K562 (cell line): ENCODE data around the gene POM121L12. TPM values are rescaled to one million over a fixed set of nuclear protein-coding genes. Genes with fewer than 3 reads are reported as not detected.

Experiments
- ATAC-seq: fragments of 200-7000 bp; cut with Tn5 transposase; 3 replicates; pipeline ENCODE4 v1.9.1; 2020; ENCODE audit warnings: moderate library complexity
- BruUV-seq: library from RNA; stranded (reverse); fragments of 400-500 nt; replicated peaks from 2 replicates; lab custom pipeline; 2021; lab: Mats Ljungman, UMichigan
- CTCF ChIA-PET: fragments of 300-600 bp; formaldehyde crosslinking; extraction: SDS; loops from one replicate; lab custom pipeline; 2021; ENCODE audit warnings: low intra/inter-chr PET ratio; lab: Yijun Ruan, JAX
- POLR2A ChIA-PET: fragments of 300-600, 350-650 bp; sonication (Branson Sonifier 250); formaldehyde crosslinking; extraction: SDS; loops from one replicate; lab custom pipeline; 2021; ENCODE audit warnings: antibody characterized with exemption, inconsistent platforms; lab: Yijun Ruan, JAX
- DNase-seq, 4 experiments: peaks; one replicate each; pipeline versions ENCODE4 v3.0.0 to v3.0.0-alpha.2; 2011 to 2018; ENCODE audit warnings: low spot score in 3 of 4, mixed read lengths in 3 of 4; ENCODE audit errors: extremely low read depth in 1 of 4
- FAIRE-seq: peaks from 2 replicates; lab custom pipeline; 2011; peaks lifted over from hg19 to GRCh38; lab: Jason Lieb, UNC
- H2AFZ ChIP-seq: 2 replicates; pipeline ENCODE4 v1.6.0; 2011; ENCODE audit warnings: low read depth, low read length, control low read depth, inconsistent platforms
- H3K27ac ChIP-seq: fragments of 200-600 bp; 3 replicates; pipeline ENCODE4 v1.8.0; 2011; ENCODE audit warnings: low read depth, mild to moderate bottlenecking, control low read depth, inconsistent platforms, low read length, moderate library complexity, mixed read lengths; ENCODE audit errors: extremely low read depth
- H3K27me3 ChIP-seq, 2 experiments: fragments of 300-600 bp in 1 of 2; 2 replicates in 1 of 2; 3 replicates in 1 of 2; pipeline versions ENCODE4 v1.6.0 to v1.8.0; 2011; ENCODE audit warnings: inconsistent platforms in 2 of 2, low read length in 2 of 2, mild to moderate bottlenecking in 1 of 2, mixed read lengths in 1 of 2, moderate library complexity in 1 of 2; ENCODE audit not compliant: control insufficient read depth in 2 of 2, insufficient read depth in 2 of 2
- H3K36me3 ChIP-seq: fragments of 300-600 bp; 3 replicates; pipeline ENCODE4 v1.8.0; 2011; ENCODE audit warnings: mild to moderate bottlenecking, low read length, inconsistent platforms; ENCODE audit not compliant: control insufficient read depth, insufficient read depth
- H3K4me1 ChIP-seq, 2 experiments: fragments of 200-600 bp in 1 of 2; replicated peaks in 1 of 2; 2 replicates in 1 of 2; 3 replicates in 1 of 2; pipeline versions ENCODE4 v1.5.1 to v1.8.0; 2011; ENCODE audit warnings: inconsistent platforms in 2 of 2, low read length in 2 of 2, mild to moderate bottlenecking in 1 of 2, mixed read lengths in 1 of 2, moderate library complexity in 1 of 2; ENCODE audit not compliant: control insufficient read depth in 2 of 2, insufficient read depth in 2 of 2
- H3K4me2 ChIP-seq: 2 replicates; pipeline ENCODE4 v1.6.1; 2011; ENCODE audit warnings: low read length, control low read depth, inconsistent platforms, mixed read lengths; ENCODE audit not compliant: insufficient read depth
- H3K4me3 ChIP-seq: fragments of 200-600 bp; sonication (generic), shearing (Covaris generic); 2 replicates; pipeline ENCODE4 v1.5.1; 2016; ENCODE audit warnings: control low read depth, inconsistent platforms
- H3K79me2 ChIP-seq: fragments of 200-600 bp; 3 replicates; pipeline ENCODE4 v1.8.0; 2011; ENCODE audit warnings: low read length, inconsistent platforms; ENCODE audit not compliant: control insufficient read depth, insufficient read depth
- H3K9ac ChIP-seq, 2 experiments: 2 replicates each; pipeline versions ENCODE4 v1.6.0 to v1.6.1; 2011; ENCODE audit warnings: low read depth in 2 of 2, low read length in 2 of 2, control low read depth in 1 of 2, inconsistent platforms in 1 of 2, mild to moderate bottlenecking in 1 of 2, mixed read lengths in 1 of 2; ENCODE audit not compliant: insufficient read depth in 1 of 2
- H3K9me1 ChIP-seq: one replicate; pipeline ENCODE4 v1.6.0; 2011; ENCODE audit warnings: inconsistent platforms, mild to moderate bottlenecking, low read length, moderate library complexity; ENCODE audit not compliant: control insufficient read depth, insufficient read depth
- H3K9me3 ChIP-seq: replicated peaks from 2 replicates; pipeline ENCODE4 v1.5.1; 2011; ENCODE audit warnings: low read depth, low read length, inconsistent platforms; ENCODE audit not compliant: control insufficient read depth, insufficient read depth
- H4K20me1 ChIP-seq: replicated peaks from 2 replicates; pipeline ENCODE4 v1.6.1; 2011; ENCODE audit warnings: low read length, inconsistent platforms, mixed read lengths; ENCODE audit not compliant: control insufficient read depth, insufficient read depth
- ATF1 ChIP-seq, 2 experiments: fragments of 450-650 bp in 1 of 2; IDR thresholded peaks; 2 replicates each; pipeline ENCODE4 v1.6.1; 2016; ENCODE audit warnings: missing compliant biosample characterization in 1 of 2, missing genetic modification characterization in 1 of 2
- DMBX1 ChIP-seq: fragments of 250-450 bp; sonication (Bioruptor Pico); IDR thresholded peaks from 2 replicates; pipeline ENCODE4 v1.8.0; 2022; ENCODE audit warnings: inconsistent platforms, mild to moderate bottlenecking, moderate library complexity, borderline replicate concordance
- HEY1 ChIP-seq: fragments of 250-450 bp; sonication (Bioruptor Pico); IDR thresholded peaks from 2 replicates; pipeline ENCODE4 v1.5.0; 2020; ENCODE audit warnings: mild to moderate bottlenecking, moderate library complexity, borderline replicate concordance
- JUND ChIP-seq, 2 experiments: IDR thresholded peaks; 2 replicates in 1 of 2; 3 replicates in 1 of 2; pipeline ENCODE4 v1.6.1; 2011; ENCODE audit warnings: borderline replicate concordance in 2 of 2, low read depth in 2 of 2, low read length in 2 of 2, improper control_type of control experiment in 1 of 2, missing biosample characterization in 1 of 2, missing genetic modification characterization in 1 of 2, missing genetic modification reagents in 1 of 2
- LEF1 ChIP-seq: fragments of 450-650 bp; IDR thresholded peaks from 2 replicates; pipeline ENCODE4 v1.6.1; 2016; ENCODE audit warnings: mild to moderate bottlenecking
- MEIS2 ChIP-seq: fragments of 450-650 bp; IDR thresholded peaks from 2 replicates; pipeline ENCODE4 v1.6.1; 2014; ENCODE audit warnings: mild to moderate bottlenecking; ENCODE audit not compliant: partially characterized antibody
- NCOA1 ChIP-seq: fragments of 450-650 bp; IDR thresholded peaks from 2 replicates; pipeline ENCODE4 v1.6.1; 2016; ENCODE audit warnings: low read depth
- POLR2AphosphoS2 ChIP-seq: IDR thresholded peaks from 2 replicates; pipeline ENCODE4 v1.6.1; 2012; ENCODE audit warnings: low read length, improper control_type of control experiment
- SREBF2 ChIP-seq: sonication (generic); formaldehyde crosslinking; IDR thresholded peaks from 2 replicates; pipeline ENCODE4 v1.4.0; 2020; ENCODE audit warnings: mild to moderate bottlenecking, missing genetic modification reagents
- TGIF2 ChIP-seq: sonication (generic); formaldehyde crosslinking; IDR thresholded peaks from 2 replicates; pipeline ENCODE4 v1.8.1; 2022; ENCODE audit warnings: mild to moderate bottlenecking, missing genetic modification reagents, moderate library complexity
- ZBTB8A ChIP-seq: fragments of 450-650 bp; IDR thresholded peaks from 2 replicates; pipeline ENCODE4 v1.6.1; 2018; ENCODE audit warnings: mild to moderate bottlenecking, moderate library complexity; ENCODE audit not compliant: partially characterized antibody
- ZNF699 ChIP-seq: fragments of 250-450 bp; sonication (Bioruptor Pico); IDR thresholded peaks from 2 replicates; pipeline ENCODE4 v1.8.0; 2021; ENCODE audit warnings: mild to moderate bottlenecking, moderate library complexity; ENCODE audit not compliant: insufficient replicate concordance
- WGBS: fragments of 100-300 bp; shearing (Covaris generic); methylation state at CpG from one replicate; pipeline ENCODE4 v1.1.6; 2016; ENCODE audit warnings: low coverage, mixed read lengths; ENCODE audit not compliant: insufficient coverage; ENCODE audit errors: missing lambda C conversion rate; 5-methylcytosine and 5-hydroxymethylcytosine counted together
- in situ Hi-C: fragments of 300-500 bp; cut with MboI; formaldehyde crosslinking; loops from 4 replicates; pipeline ENCODE4 v1.15.0; 2018; ENCODE audit warnings: inconsistent platforms, mixed read lengths
- intact Hi-C: fragments of 100-400 bp; cut with micrococcal nuclease; formaldehyde crosslinking; loops from 2 replicates; pipeline ENCODE4 v1.14.2; 2022
- polyA plus RNA-seq, 8 experiments: library from polyadenylated mRNA; depleted of rRNA in 4 of 8; stranded (reverse) in 5 of 8; unstranded in 3 of 8; fragments of >200 nt; fragmentation: Nextera tagmentation in 2 of 8; fragmentation: Illumina TruSeq in 1 of 8; extraction: Ambion mirVana in 2 of 8; extraction: Trizol in 1 of 8; gene quantifications; 2 replicates each; pipeline versions ENCODE4 v1.2.1 to v1.2.3, GENCODE V29; 2011 to 2014; ENCODE audit warnings: inconsistent platforms in 1 of 8, missing spikeins in 1 of 8
- total RNA-seq, 7 experiments: library from RNA; depleted of rRNA in 6 of 7; stranded (reverse); fragments of >200 nt in 6 of 7; fragmentation: Illumina TruSeq in 2 of 7; extraction: Trizol in 2 of 7; gene quantifications; 2 replicates each; pipeline versions ENCODE4 v1.2.1 to v1.2.3, GENCODE V29; 2011 to 2021; ENCODE audit warnings: low replicate concordance in 1 of 7
- TF ChIP-seq, protein P1 (sequence below): fragments of 250-450 bp; sonication (Bioruptor Pico); IDR thresholded peaks from 2 replicates; pipeline ENCODE4 v1.5.0; 2021
- TF ChIP-seq, protein P2 (sequence below), 2 experiments: fragments of 450-650 bp in 1 of 2; IDR thresholded peaks; 2 replicates each; pipeline ENCODE4 v1.6.1; 2011 to 2017; ENCODE audit warnings: low read depth in 2 of 2, antibody characterized with exemption in 1 of 2, borderline replicate concordance in 1 of 2, low read length in 1 of 2, mild to moderate bottlenecking in 1 of 2, mixed read lengths in 1 of 2; ENCODE audit not compliant: control insufficient read depth in 1 of 2
- TF ChIP-seq, protein P3 (sequence below): sonication (generic); formaldehyde crosslinking; IDR thresholded peaks from 2 replicates; pipeline ENCODE4 v1.8.1; 2022; ENCODE audit warnings: missing genetic modification reagents

The POM121L12 gene
- total and polyA plus RNA-seq, 9 of the 15 experiments (the other 6 are each of a cell fraction or from before 2014, with no cell fraction given) = not detected

DNA sequence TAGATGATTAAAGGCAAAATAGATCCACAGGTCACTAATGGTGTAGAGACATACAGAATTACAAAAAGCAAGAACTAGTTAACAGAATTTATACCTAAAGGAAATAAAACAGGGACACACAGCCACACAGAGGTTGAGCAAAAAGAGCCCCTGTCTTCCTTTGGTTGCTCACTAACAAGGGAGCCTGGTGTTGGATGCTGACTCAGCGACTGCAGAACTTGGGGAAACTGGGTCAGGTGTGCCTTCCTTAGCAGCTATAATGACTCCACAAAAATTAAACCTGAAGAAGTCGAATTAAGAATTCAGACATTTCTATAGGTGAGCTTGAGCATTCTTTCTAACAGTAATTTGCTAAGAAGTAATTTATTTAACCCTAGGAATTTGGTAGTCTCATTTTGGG, 15.0 kb downstream of the POM121L12 start:
- Histone ChIP-seq H3K9me1 (no peaks in the 10 kb centered on the region), H3K27me3 (no peaks in the 10 kb centered on the region), H3K36me3 (no peaks in the 10 kb centered on the region), H3K79me2 (no peaks in the 10 kb centered on the region), H2AFZ (no peak overlapping the region), H3K4me3 (no peak overlapping the region), H3K27ac (no peak overlapping the region), H3K9ac (no peak overlapping the region), H3K9me3 (no peaks in the 10 kb centered on the region), H4K20me1 (no peaks in the 10 kb centered on the region), H3K4me1 (no peaks in the 10 kb centered on the region), H3K4me2 (no peak overlapping the region)
- no peak for FAIRE-seq
- POLR2A ChIA-PET = no interaction called here
- intact Hi-C loops = no loop called here
- BruUV-seq = no TSS peak
- ATAC-seq = no peak
- DNase-seq = no peak
- in situ Hi-C loops = no loop called here
- 0% methylated on average over 2 of the region's 2 CpGs for WGBS
- CTCF ChIA-PET = no interaction called here
- no peak for TF ChIP-seq JUND (IDR thresholded peaks at IDR 0.05; ENCODE audit: borderline replicate concordance, low read depth, low read length)
- no peak for TF ChIP-seq JUND (tag; IDR thresholded peaks at IDR 0.05; ENCODE audit: borderline replicate concordance, low read depth, low read length)
- TF ChIP-seq MEIS2 = no peak
- no peak for TF ChIP-seq LEF1
- no peak for TF ChIP-seq TGIF2 (CRISPR knock-in tag)
- no peak for TF ChIP-seq SREBF2
- TF ChIP-seq, protein P1, sequence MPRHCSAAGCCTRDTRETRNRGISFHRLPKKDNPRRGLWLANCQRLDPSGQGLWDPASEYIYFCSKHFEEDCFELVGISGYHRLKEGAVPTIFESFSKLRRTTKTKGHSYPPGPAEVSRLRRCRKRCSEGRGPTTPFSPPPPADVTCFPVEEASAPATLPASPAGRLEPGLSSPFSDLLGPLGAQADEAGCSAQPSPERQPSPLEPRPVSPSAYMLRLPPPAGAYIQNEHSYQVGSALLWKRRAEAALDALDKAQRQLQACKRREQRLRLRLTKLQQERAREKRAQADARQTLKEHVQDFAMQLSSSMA (CRISPR knock-in tag) = no peak
- TF ChIP-seq, protein P2, sequence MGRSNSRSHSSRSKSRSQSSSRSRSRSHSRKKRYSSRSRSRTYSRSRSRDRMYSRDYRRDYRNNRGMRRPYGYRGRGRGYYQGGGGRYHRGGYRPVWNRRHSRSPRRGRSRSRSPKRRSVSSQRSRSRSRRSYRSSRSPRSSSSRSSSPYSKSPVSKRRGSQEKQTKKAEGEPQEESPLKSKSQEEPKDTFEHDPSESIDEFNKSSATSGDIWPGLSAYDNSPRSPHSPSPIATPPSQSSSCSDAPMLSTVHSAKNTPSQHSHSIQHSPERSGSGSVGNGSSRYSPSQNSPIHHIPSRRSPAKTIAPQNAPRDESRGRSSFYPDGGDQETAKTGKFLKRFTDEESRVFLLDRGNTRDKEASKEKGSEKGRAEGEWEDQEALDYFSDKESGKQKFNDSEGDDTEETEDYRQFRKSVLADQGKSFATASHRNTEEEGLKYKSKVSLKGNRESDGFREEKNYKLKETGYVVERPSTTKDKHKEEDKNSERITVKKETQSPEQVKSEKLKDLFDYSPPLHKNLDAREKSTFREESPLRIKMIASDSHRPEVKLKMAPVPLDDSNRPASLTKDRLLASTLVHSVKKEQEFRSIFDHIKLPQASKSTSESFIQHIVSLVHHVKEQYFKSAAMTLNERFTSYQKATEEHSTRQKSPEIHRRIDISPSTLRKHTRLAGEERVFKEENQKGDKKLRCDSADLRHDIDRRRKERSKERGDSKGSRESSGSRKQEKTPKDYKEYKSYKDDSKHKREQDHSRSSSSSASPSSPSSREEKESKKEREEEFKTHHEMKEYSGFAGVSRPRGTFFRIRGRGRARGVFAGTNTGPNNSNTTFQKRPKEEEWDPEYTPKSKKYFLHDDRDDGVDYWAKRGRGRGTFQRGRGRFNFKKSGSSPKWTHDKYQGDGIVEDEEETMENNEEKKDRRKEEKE (IDR thresholded peaks at IDR 0.05; ENCODE audit: borderline replicate concordance in 1 of 2, control insufficient read depth in 1 of 2, low read depth in 2 of 2, low read length in 1 of 2) = no peak
- TF ChIP-seq DMBX1 (CRISPR knock-in tag) = no peak
- no peak for TF ChIP-seq NCOA1
- no peak for TF ChIP-seq HEY1 (CRISPR knock-in tag)
- TF ChIP-seq ZBTB8A = no peak
- no peak for TF ChIP-seq ATF1 (CRISPR knock-in tag; IDR thresholded peaks at IDR 0.05)
- no peak for TF ChIP-seq ATF1 (tag; IDR thresholded peaks at IDR 0.05)
- TF ChIP-seq ZNF699 (CRISPR knock-in tag) = no peak
- TF ChIP-seq, protein P3, sequence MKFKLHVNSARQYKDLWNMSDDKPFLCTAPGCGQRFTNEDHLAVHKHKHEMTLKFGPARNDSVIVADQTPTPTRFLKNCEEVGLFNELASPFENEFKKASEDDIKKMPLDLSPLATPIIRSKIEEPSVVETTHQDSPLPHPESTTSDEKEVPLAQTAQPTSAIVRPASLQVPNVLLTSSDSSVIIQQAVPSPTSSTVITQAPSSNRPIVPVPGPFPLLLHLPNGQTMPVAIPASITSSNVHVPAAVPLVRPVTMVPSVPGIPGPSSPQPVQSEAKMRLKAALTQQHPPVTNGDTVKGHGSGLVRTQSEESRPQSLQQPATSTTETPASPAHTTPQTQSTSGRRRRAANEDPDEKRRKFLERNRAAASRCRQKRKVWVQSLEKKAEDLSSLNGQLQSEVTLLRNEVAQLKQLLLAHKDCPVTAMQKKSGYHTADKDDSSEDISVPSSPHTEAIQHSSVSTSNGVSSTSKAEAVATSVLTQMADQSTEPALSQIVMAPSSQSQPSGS = no peak
- no peak for TF ChIP-seq POLR2AphosphoS2
